ELF-1 (cell line): ENCODE results near the gene ACP4.
A peak's percentile ranks its signal among the peaks of the same experiment; 100 is the strongest.
"Not testable (repeated sequence)": the region's sequence is repeated elsewhere in the genome, so short reads cannot be mapped to it uniquely, and the experiment has no call there.

ENCODE experiments used
- DNase-seq: peaks from one replicate; pipeline ENCODE4 v3.0.0-alpha.2; 2016; ENCODE audit warnings: low read depth, low spot score

Gene ACP4

GRCh38 chr19:50797429-50797780 is 7.2 kb downstream of the ACP4 start:
- DNase-seq, result no peak

- DNase-seq, result peak; percentile 24
These were observed 7.8 kb downstream of the ACP4 start for GRCh38 chr19:50797781-50798658.

DNA sequence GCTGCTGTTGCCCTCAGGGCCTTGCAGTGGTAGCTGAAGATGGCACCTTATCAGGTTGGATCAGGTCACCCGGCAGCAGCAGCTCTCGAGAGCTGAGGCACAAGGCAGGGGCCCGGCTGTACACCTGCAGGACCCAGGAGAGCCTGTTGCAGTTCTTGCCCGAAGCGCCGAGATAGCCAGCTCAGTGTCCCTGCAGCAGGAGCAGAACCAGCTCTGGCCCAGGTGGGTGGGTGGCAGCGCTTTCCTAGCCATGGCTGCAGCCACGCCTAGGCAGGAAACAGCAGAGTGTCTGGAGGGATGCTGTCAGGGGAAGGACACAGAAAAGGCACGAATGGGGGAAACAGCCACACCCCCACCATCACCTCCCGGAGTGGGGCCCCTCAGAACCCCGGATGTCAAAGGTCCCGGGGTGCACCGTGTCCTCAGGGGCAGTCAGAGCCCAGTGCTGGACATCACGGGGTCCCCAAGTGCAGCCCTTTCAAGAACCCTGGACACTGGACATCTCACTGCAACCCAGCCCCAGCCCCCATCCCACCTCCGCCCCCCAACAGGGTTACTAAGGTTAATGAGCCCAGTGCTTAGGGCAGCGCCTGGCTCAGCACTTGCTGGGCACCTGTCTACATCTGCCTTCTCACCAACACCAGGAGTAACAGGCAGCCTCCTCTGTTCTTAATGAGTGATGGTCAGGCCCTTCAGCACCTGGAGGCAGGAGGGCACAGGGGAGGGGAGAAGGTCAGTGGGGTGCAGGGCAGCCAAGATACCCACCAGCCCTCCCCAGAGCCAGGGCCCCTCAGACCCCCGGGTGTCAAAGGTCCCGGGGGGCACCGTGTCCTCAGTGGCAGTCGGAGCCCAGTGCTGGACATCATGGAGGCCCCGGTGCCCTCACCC is 8.7 kb downstream of the ACP4 start:
- no peak for DNase-seq

- DNase-seq, result no peak
These were observed 9.3 kb downstream of the ACP4 start for GRCh38 chr19:50799547-50799851.

- peak; percentile 79 for DNase-seq
These were observed 10.9 kb downstream of the ACP4 start for GRCh38 chr19:50801107-50801506.

- DNase-seq, result no peak
These were observed 13.6 kb downstream of the ACP4 start for GRCh38 chr19:50803633-50804419.

GRCh38 chr19:50804420-50805272 is 14.4 kb downstream of the ACP4 start:
- peak; percentile 100 for DNase-seq

GRCh38 chr19:50808856-50809255 is 18.6 kb downstream of the ACP4 start:
- no peak for DNase-seq

DNA sequence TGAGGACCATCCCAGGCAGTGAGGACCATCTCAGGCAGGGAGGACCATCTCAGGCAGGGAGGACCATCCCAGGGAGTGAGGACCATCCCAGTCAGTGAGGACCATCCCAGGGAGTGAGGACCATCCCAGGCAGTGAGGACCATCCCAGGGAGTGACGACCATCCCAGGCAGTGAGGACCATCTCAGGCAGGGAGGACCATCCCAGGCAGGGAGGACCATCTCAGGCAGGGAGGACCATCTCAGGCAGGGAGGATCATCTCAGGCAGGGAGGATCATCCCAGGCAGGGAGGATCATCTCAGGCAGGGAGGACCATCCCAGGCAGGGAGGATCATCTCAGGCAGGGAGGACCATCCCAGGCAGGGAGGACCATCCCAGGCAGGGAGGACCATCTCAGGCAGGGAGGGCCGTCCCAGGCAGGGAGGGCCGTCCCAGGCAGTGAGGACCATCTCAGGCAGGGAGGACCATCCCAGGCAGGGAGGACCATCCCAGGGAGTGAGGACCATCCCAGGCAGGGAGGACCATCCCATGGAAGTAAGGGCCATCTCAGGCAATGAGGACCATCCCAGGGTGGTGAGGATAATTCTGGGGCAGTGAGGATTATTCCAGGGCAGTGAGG is 21.5 kb downstream of the ACP4 start:
- not testable (repeated sequence) for DNase-seq

DNA sequence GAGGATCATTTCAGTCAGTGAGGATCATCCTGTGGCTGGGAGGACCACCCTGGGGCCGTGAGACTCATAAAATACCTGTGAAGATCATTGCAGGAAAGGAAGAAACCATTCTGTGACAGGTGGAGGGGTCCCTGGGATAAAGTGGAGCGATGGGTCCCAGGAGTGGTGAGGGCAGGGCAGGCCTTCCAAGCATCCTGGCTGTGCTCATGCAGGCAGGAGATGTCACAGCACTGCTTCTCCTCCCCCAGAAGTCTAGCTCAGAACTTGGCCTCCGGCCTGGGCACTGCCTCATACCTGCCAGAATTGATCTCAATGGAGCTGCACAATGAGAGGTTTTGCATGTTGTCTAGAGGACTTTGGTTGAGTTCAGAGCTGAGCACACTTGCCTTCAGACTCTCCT is 22.3 kb downstream of the ACP4 start:
- DNase-seq, result no peak

DNA sequence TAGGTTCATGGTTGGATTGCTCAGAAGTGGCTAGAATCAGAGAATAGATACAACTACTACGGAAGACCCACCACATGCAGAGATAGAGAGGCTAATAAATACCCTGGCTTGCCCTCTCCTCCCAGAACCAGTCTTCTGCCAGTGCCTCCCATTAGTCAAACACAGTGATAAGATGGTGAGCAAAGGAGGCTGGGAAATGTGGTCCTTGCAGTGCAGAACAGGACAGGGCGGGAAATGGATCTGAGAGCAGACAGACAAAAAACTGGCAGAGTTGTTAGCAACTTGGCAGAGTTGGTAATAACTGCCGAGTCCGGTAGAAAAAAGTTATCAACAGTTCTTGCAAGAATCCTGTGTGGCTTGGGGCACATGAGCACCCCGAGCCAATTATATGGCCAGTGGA is 24.7 kb downstream of the ACP4 start:
- DNase-seq, result no peak

- DNase-seq, result no peak
These were observed 25.2 kb downstream of the ACP4 start for GRCh38 chr19:50815439-50815838.

DNA sequence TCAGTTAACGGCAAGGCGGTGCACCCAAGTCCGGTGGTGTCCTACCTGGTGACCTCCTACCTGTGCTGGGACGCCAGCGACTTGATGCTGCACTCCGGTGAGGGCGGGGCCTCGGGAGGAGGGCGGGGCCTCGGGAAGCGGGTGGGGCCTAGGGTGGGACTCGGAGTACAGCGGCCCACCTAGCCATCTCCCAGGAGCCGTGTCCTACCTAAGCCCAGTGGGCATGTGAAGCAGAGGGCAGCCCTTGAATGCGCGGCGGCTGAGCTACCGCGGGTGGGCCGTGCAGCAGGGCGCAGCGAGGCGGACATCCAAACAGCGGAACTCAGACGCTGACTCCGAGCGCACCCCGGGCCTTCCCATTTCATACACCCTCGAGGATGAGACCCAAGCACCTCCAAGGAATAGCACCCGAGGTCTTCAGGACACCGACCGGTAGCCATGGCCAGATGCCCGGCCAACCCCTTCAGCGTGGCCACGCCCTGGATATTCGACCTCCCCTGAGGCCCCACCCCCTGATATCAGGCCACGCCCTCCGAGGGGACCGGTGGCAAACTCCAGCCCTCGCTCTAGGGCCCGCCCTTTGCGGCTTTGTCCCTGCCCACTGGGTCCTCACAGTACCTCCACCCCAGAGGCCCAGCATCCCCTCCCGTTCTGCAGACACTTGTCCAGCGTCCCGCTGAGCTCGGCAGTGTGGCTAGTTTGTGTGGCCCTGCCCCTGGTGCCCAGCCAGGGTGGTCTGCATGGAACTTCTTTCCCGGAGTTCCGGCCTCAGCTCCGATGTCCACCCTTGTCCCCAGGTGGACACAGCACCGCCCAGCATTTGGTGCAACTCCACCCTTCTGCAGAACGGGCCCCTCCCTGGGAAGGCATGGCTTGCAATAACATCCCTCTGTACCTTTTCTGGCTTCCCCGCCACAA is 28.0 kb downstream of the ACP4 start:
- peak; percentile 86 for DNase-seq

GRCh38 chr19:50818859-50819472 is 28.8 kb downstream of the ACP4 start:
- DNase-seq, result no peak

- DNase-seq, result no peak
These were observed 29.4 kb downstream of the ACP4 start for GRCh38 chr19:50819636-50820035.

GRCh38 chr19:50820086-50820485 is 29.9 kb downstream of the ACP4 start:
- no peak for DNase-seq

DNA sequence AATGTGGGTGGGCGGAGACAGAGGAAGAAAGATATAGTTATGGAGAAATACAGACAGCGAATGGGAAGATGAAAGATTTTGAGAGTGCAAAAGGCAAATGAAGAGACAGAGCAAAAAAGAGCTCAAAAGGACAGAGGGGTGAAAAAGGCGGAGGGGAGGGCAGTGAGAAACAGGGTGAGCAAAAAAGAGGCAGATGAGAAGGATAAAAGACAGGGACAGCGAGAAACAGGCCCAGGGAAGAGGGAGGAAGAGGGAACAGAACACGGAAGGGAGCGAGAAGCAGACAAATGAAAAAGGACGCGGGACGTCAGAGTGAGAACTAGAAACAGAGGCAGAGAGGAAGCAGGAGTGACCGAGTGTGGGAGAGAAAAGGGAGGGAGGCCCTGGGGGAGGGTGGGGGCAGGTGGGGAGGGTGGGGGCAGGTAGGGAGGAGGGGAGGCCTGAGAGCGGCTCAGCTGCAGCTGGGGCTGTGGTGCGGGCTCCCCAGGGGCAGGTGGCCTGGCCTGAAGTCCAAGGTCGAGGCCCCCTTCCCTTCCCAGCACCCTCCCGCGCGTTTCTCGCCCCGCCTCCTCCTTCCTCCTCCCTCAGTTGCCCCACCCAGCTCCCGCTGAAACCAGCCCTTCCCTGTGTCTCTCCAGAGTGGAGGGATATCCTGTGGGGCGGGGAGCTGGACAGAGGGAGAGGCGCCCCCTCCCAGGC is 30.5 kb downstream of the ACP4 start:
- no peak for DNase-seq

DNA sequence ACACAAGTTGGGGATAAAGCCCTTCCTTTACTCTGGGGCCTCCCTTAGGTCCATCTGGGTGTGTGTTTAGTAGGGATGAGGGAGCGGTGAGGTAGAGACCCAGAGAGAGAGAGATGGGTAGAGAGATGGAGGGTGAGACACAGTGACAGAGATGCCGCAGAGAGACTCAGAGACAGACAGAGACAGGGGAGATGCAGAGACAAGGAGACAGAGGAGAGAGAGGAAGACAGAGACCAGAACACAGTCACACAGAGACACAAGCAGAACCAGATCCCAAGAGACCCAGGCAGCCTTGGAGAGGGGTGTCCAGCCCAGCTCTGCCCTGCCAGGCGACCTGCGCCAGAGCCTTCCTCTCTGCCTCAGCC is 31.0 kb downstream of the ACP4 start:
- DNase-seq, result no peak

GRCh38 chr19:50821622-50822021 is 31.4 kb downstream of the ACP4 start:
- DNase-seq, result no peak
